IMR-90 (cell line): Measurements from ENCODE around the gene TEAD1. TPM values are rescaled to one million over a fixed set of nuclear protein-coding genes. Genes with fewer than 3 reads are reported as not detected.

ENCODE experiments used
- ATAC-seq: fragments of 200-7000 bp; cut with Tn5 transposase; 2 replicates; pipeline ENCODE4 v1.9.1; 2020; ENCODE audit warnings: low read depth, mild to moderate bottlenecking, moderate library complexity
- BruUV-seq: library from RNA; stranded (reverse); fragments of 400-500 nt; replicated peaks from 2 replicates; lab custom pipeline; 2021; lab: Mats Ljungman, UMichigan
- CTCF ChIA-PET: fragments of 300-600 bp; formaldehyde crosslinking; extraction: SDS; loops from one replicate; lab custom pipeline; 2021; ENCODE audit warnings: antibody characterized with exemption; lab: Yijun Ruan, JAX
- POLR2A ChIA-PET: fragments of 300-600 bp; sonication (Branson Sonifier 250); formaldehyde crosslinking; loops from one replicate; lab custom pipeline; 2022; ENCODE audit warnings: antibody characterized with exemption; ENCODE audit not compliant: unreplicated experiment; lab: Charles Lee
- DNase-seq: peaks from one replicate; pipeline ENCODE4 v3.0.0; 2013
- H2AFZ ChIP-seq: replicated peaks from 2 replicates; pipeline ENCODE3; 2013; ENCODE audit warnings: low read length, mild to moderate bottlenecking; ENCODE audit not compliant: poor library complexity
- H2AK5ac ChIP-seq: 2 replicates; pipeline ENCODE4 v1.6.1; 2013; ENCODE audit warnings: low read depth, low read length, inconsistent platforms
- H2AK9ac ChIP-seq: replicated peaks from 2 replicates; pipeline ENCODE3; 2013; ENCODE audit warnings: mild to moderate bottlenecking, low read depth, low read length, moderate library complexity; ENCODE audit not compliant: poor library complexity
- H2BK120ac ChIP-seq: 2 replicates; pipeline ENCODE4 v1.6.1; 2013; ENCODE audit warnings: low read depth, low read length, inconsistent platforms
- H2BK15ac ChIP-seq: 3 replicates; pipeline ENCODE4 v1.6.1; 2013; ENCODE audit warnings: low read depth, low read length, inconsistent platforms
- H2BK20ac ChIP-seq: 2 replicates; pipeline ENCODE4 v1.6.1; 2013; ENCODE audit warnings: low read depth, mild to moderate bottlenecking, inconsistent platforms, low read length, moderate library complexity
- H2BK5ac ChIP-seq: 2 replicates; pipeline ENCODE4 v1.6.1; 2013; ENCODE audit warnings: mild to moderate bottlenecking, low read depth, low read length, inconsistent platforms; ENCODE audit not compliant: poor library complexity, severe bottlenecking
- H3K14ac ChIP-seq: replicated peaks from 2 replicates; pipeline ENCODE4 v1.6.1; 2013; ENCODE audit warnings: low read depth, low read length, inconsistent platforms
- H3K18ac ChIP-seq: 2 replicates; pipeline ENCODE4 v1.6.1; 2013; ENCODE audit warnings: low read depth, low read length, control low read depth
- H3K23ac ChIP-seq: 2 replicates; pipeline ENCODE4 v1.6.1; 2013; ENCODE audit warnings: low read depth, low read length, inconsistent platforms
- H3K27ac ChIP-seq: 2 replicates; pipeline ENCODE4 v1.5.1; 2013; ENCODE audit warnings: mild to moderate bottlenecking, control low read depth, low read length; ENCODE audit not compliant: insufficient read depth
- H3K27me3 ChIP-seq: 2 replicates; pipeline ENCODE4 v1.6.1; 2013; ENCODE audit warnings: low read length; ENCODE audit not compliant: control insufficient read depth, insufficient read depth
- H3K36me3 ChIP-seq: 2 replicates; pipeline ENCODE4 v1.6.1; 2013; ENCODE audit warnings: low read length, mixed read lengths; ENCODE audit not compliant: control insufficient read depth, insufficient read depth
- H3K4ac ChIP-seq: 2 replicates; pipeline ENCODE4 v1.6.1; 2013; ENCODE audit warnings: low read depth, low read length, inconsistent platforms
- H3K4me1 ChIP-seq: 2 replicates; pipeline ENCODE4 v1.6.1; 2013; ENCODE audit warnings: low read length, mixed read lengths; ENCODE audit not compliant: control insufficient read depth, insufficient read depth
- H3K4me2 ChIP-seq: 2 replicates; pipeline ENCODE4 v1.6.1; 2013; ENCODE audit warnings: low read depth, mild to moderate bottlenecking, control low read depth, low read length, moderate library complexity
- H3K4me3 ChIP-seq: 2 replicates; pipeline ENCODE4 v1.5.1; 2013; ENCODE audit warnings: low read depth, mild to moderate bottlenecking, control low read depth, low read length, moderate library complexity; ENCODE audit not compliant: insufficient read depth
- H3K56ac ChIP-seq: 2 replicates; pipeline ENCODE4 v1.6.1; 2013; ENCODE audit warnings: low read length, inconsistent platforms; ENCODE audit not compliant: insufficient read depth; ENCODE audit errors: extremely low read depth
- H3K79me1 ChIP-seq, 2 experiments: 2 replicates each; pipeline ENCODE4 v1.6.1; 2013; ENCODE audit warnings: low read length in 2 of 2, inconsistent platforms in 1 of 2, low read depth in 1 of 2
- H3K9ac ChIP-seq: 2 replicates; pipeline ENCODE4 v1.6.1; 2013; ENCODE audit warnings: low read depth, low read length, control low read depth
- H3K9me1 ChIP-seq: 2 replicates; pipeline ENCODE4 v1.6.1; 2013; ENCODE audit warnings: low read length, inconsistent platforms; ENCODE audit not compliant: insufficient read depth
- H3K9me3 ChIP-seq: 2 replicates; pipeline ENCODE4 v1.6.1; 2013; ENCODE audit warnings: low read length; ENCODE audit not compliant: control insufficient read depth, insufficient read depth
- H4K20me1 ChIP-seq: 2 replicates; pipeline ENCODE4 v1.6.1; 2013; ENCODE audit warnings: low read length, inconsistent platforms; ENCODE audit not compliant: insufficient read depth
- H4K5ac ChIP-seq: 2 replicates; pipeline ENCODE4 v1.6.1; 2013; ENCODE audit warnings: mild to moderate bottlenecking, low read depth, low read length, control low read depth
- H4K8ac ChIP-seq, 2 experiments: 2 replicates each; pipeline ENCODE4 v1.6.1; 2013; ENCODE audit warnings: low read depth in 2 of 2, low read length in 2 of 2, control low read depth in 1 of 2, inconsistent platforms in 1 of 2
- H4K91ac ChIP-seq: 2 replicates; pipeline ENCODE4 v1.6.1; 2013; ENCODE audit warnings: low read depth, low read length, inconsistent platforms; ENCODE audit not compliant: insufficient read depth
- BHLHE40 ChIP-seq: fragments of 150-350 bp; IDR thresholded peaks from 2 replicates; pipeline ENCODE4 v1.6.1; 2016; ENCODE audit warnings: mild to moderate bottlenecking, low read depth, low read length
- CEBPB ChIP-seq: IDR thresholded peaks from 2 replicates; pipeline ENCODE4 v1.6.1; 2012; ENCODE audit warnings: low read depth, low read length, improper control_type of control experiment
- CHD1 ChIP-seq: IDR thresholded peaks from 2 replicates; pipeline ENCODE4 v1.6.1; 2012; ENCODE audit warnings: low read depth, low read length, improper control_type of control experiment
- CTCF ChIP-seq: conservative IDR thresholded peaks from 2 replicates; pipeline ENCODE4 v1.5.1; 2012; ENCODE audit warnings: mild to moderate bottlenecking, low read depth, low read length, improper control_type of control experiment
- ELK1 ChIP-seq: fragments of 150-350 bp; IDR thresholded peaks from 2 replicates; pipeline ENCODE4 v1.6.1; 2016; ENCODE audit warnings: low read depth, mild to moderate bottlenecking, low read length, moderate library complexity, borderline replicate concordance
- FOS ChIP-seq: fragments of 150-350 bp; IDR thresholded peaks from 2 replicates; pipeline ENCODE4 v1.6.1; 2016; ENCODE audit warnings: low read depth, low read length
- MAFK ChIP-seq: IDR thresholded peaks from 2 replicates; pipeline ENCODE4 v1.6.1; 2012; ENCODE audit warnings: low read depth, low read length, improper control_type of control experiment
- MAZ ChIP-seq: IDR thresholded peaks from 2 replicates; pipeline ENCODE4 v1.6.1; 2012; ENCODE audit warnings: low read depth, mild to moderate bottlenecking, low read length, improper control_type of control experiment, moderate library complexity, borderline replicate concordance
- MXI1 ChIP-seq: IDR thresholded peaks from 2 replicates; pipeline ENCODE4 v1.6.1; 2012; ENCODE audit warnings: low read depth, mild to moderate bottlenecking, low read length, moderate library complexity, borderline replicate concordance
- NFE2L2 ChIP-seq: fragments of 150-350 bp; IDR thresholded peaks from 2 replicates; pipeline ENCODE4 v1.6.1; 2016; ENCODE audit warnings: low read depth, mild to moderate bottlenecking, low read length
- RCOR1 ChIP-seq: IDR thresholded peaks from 2 replicates; pipeline ENCODE4 v1.6.1; 2012; ENCODE audit warnings: mild to moderate bottlenecking, low read length, improper control_type of control experiment; ENCODE audit not compliant: insufficient replicate concordance
- RFX5 ChIP-seq: IDR thresholded peaks from 2 replicates; pipeline ENCODE4 v1.8.0; 2012; ENCODE audit warnings: low read depth, mild to moderate bottlenecking, low read length, moderate library complexity
- SMC3 ChIP-seq: fragments of 150-350 bp; IDR thresholded peaks from 2 replicates; pipeline ENCODE4 v1.6.1; 2016; ENCODE audit warnings: low read depth, mild to moderate bottlenecking, antibody characterized with exemption, low read length, moderate library complexity
- USF2 ChIP-seq: fragments of 150-350 bp; IDR thresholded peaks from 2 replicates; pipeline ENCODE4 v1.6.1; 2017; ENCODE audit warnings: mild to moderate bottlenecking, antibody characterized with exemption, low read length, low read depth
- WGBS, 2 experiments: methylation state at CpG; one replicate each; pipeline versions ENCODE4 v1.1.5 to v1.1.7; 2013; ENCODE audit warnings: missing lambda C conversion rate in 2 of 2; ENCODE audit not compliant: insufficient read length in 1 of 2; ENCODE audit errors: extremely low coverage in 2 of 2; 5-methylcytosine and 5-hydroxymethylcytosine counted together
- dilution Hi-C: fragments of 300-500 bp; cut with HindIII; formaldehyde crosslinking; loops from one replicate; pipeline ENCODE4 v1.14.3; 2018; ENCODE audit warnings: low sequenced_read_pairs; ENCODE audit not compliant: unreplicated experiment
- in situ Hi-C: fragments of 300-500 bp; cut with MboI; formaldehyde crosslinking; loops from 3 replicates; pipeline ENCODE4 v1.14.3; 2019; ENCODE audit warnings: low sequenced_read_pairs, inconsistent platforms, mixed read lengths
- intact Hi-C: fragments of 100-400 bp; cut with micrococcal nuclease; formaldehyde crosslinking; loops from 2 replicates; pipeline ENCODE4 v1.10.0; 2022
- polyA plus RNA-seq, 3 experiments: library from polyadenylated mRNA; depleted of rRNA; stranded (reverse); fragments of >200 nt; gene quantifications; 2 replicates each; pipeline ENCODE4 v1.2.3, GENCODE V29; 2012; ENCODE audit warnings: low replicate concordance in 1 of 3
- total RNA-seq: library from RNA; depleted of rRNA; stranded (reverse); fragments of >200 nt; gene quantifications from 2 replicates; pipeline ENCODE4 v1.2.3, GENCODE V29; 2012

The TEAD1 gene
- total and polyA plus RNA-seq, 2 of the 4 experiments (the other 2 are of a cell fraction): 51.8 to 69.2 TPM

- H3K9me3 ChIP-seq: no peaks in the 10 kb centered on the region
- no peak overlapping the region for H3K4me3 ChIP-seq
- BruUV-seq: no TSS peak
- no peak overlapping the region for H2BK5ac ChIP-seq
- H4K20me1 ChIP-seq: peaks cover 34% of the 10 kb centered on the region
- CTCF ChIA-PET: interaction anchor here (1.4 kb wide), 1 partner anchor 8 kb away, joined by 4 read pairs; no protein-coding TSS in a partner anchor
- no peak overlapping the region for H3K23ac ChIP-seq
- H4K8ac ChIP-seq: no peak overlapping the region
- peaks cover 57% of the 10 kb centered on the region for H3K36me3 ChIP-seq
- in situ Hi-C loops (loop anchor here (10.0 kb wide), 1 partner anchor 556 kb away; no protein-coding TSS in a partner anchor), dilution Hi-C loops (loop anchor here (25.0 kb wide), 1 partner anchor 193 kb away; no protein-coding TSS in a partner anchor), intact Hi-C loops (no loop called here)
- no peak overlapping the region for H3K14ac ChIP-seq
- no peak overlapping the region for H3K4ac ChIP-seq
- no peak overlapping the region for H4K91ac ChIP-seq
- H3K9me1 ChIP-seq: peaks cover 24% of the 10 kb centered on the region
- no peak overlapping the region for H4K5ac ChIP-seq
- H2AFZ ChIP-seq: no peak overlapping the region
- H3K18ac ChIP-seq: no peak overlapping the region
- no peak overlapping the region for H2BK20ac ChIP-seq
- WGBS, 2 experiments: 94% methylated on average over 2 of the region's 6 CpGs; no CpG with 5 or more reads in 1 of the 2 experiments
- H3K79me1 ChIP-seq: peaks cover 66 to 82% of the 10 kb centered on the region in 2 experiments
- no peak for DNase-seq
- POLR2A ChIA-PET: no interaction called here
- H2BK15ac ChIP-seq: no peak overlapping the region
- no peak overlapping the region for H2BK120ac ChIP-seq
- no peak overlapping the region for H3K56ac ChIP-seq
- peaks cover 6% of the 10 kb centered on the region; the same call in 1 of the 2 replicates for H3K4me1 ChIP-seq
- TF ChIP-seq RFX5 (no peak), CEBPB (no peak), CTCF (no peak), BHLHE40 (no peak), ELK1 (no peak), MAFK (no peak), MAZ (no peak), NFE2L2 (no peak), USF2 (no peak), SMC3 (no peak), RCOR1 (no peak), FOS (no peak), MXI1 (no peak), CHD1 (no peak)
- H3K4me2 ChIP-seq: no peak overlapping the region
- H3K27me3 ChIP-seq: no peaks in the 10 kb centered on the region
- H2AK9ac ChIP-seq: no peak overlapping the region
- no peak overlapping the region for H3K9ac ChIP-seq
- H3K27ac ChIP-seq: no peak overlapping the region
- ATAC-seq: no peak
- H2AK5ac ChIP-seq: no peak overlapping the region
These were observed 206.1 kb downstream of the TEAD1 start for GRCh38 chr11:12880327-12880726.
